WTC11 (cell line): ENCODE measurements around the gene CDH2. TPM values are rescaled to one million over a fixed set of nuclear protein-coding genes. Genes with fewer than 3 reads are reported as not detected.

Experiments
- ATAC-seq: fragments of 200-7000 bp; cut with Tn5 transposase; 2 replicates; pipeline ENCODE4 v1.10.0; 2021; ENCODE audit warnings: mild to moderate bottlenecking, moderate library complexity
- CTCF ChIA-PET: fragments of 300-600 bp; sonication (Branson Sonifier 250); formaldehyde crosslinking; loops from one replicate; lab custom pipeline; 2021; ENCODE audit warnings: antibody characterized with exemption; lab: Charles Lee
- POLR2A ChIA-PET: fragments of 350-600 bp; sonication (Branson Sonifier 250); formaldehyde crosslinking; loops from one replicate; lab custom pipeline; 2021; ENCODE audit warnings: antibody characterized with exemption; lab: Charles Lee
- DNase-seq: peaks from one replicate; pipeline ENCODE4 v3.0.0; 2021; ENCODE audit warnings: low spot score
- H3K27ac Mint-ChIP-seq: 2 replicates; pipeline ENCODE4 v1.8.0; 2021; ENCODE audit warnings: mixed read lengths
- H3K27me3 Mint-ChIP-seq: 2 replicates; pipeline ENCODE4 v1.8.0; 2021; ENCODE audit warnings: low read depth, mild to moderate bottlenecking, moderate library complexity, mixed read lengths
- H3K36me3 Mint-ChIP-seq: 2 replicates; pipeline ENCODE4 v1.8.0; 2021; ENCODE audit warnings: mixed read lengths
- H3K4me1 Mint-ChIP-seq: 2 replicates; pipeline ENCODE4 v1.8.0; 2022; ENCODE audit warnings: mixed read lengths
- H3K4me3 Mint-ChIP-seq: 2 replicates; pipeline ENCODE4 v1.8.0; 2021; ENCODE audit warnings: mild to moderate bottlenecking, moderate library complexity, mixed read lengths
- H3K9me3 Mint-ChIP-seq: 2 replicates; pipeline ENCODE4 v1.8.0; 2021; ENCODE audit warnings: mixed read lengths
- CREB1 ChIP-seq: sonication (generic); formaldehyde crosslinking; IDR thresholded peaks from 2 replicates; pipeline ENCODE4 v1.8.0; 2023; ENCODE audit warnings: mild to moderate bottlenecking, missing genetic modification reagents
- CREM ChIP-seq: sonication (generic); formaldehyde crosslinking; IDR thresholded peaks from 2 replicates; pipeline ENCODE4 v1.8.1; 2022; ENCODE audit warnings: mild to moderate bottlenecking, missing genetic modification reagents, moderate library complexity
- ELF4 ChIP-seq: sonication (generic); formaldehyde crosslinking; IDR thresholded peaks from 2 replicates; pipeline ENCODE4 v1.8.1; 2022; ENCODE audit warnings: low read depth, mild to moderate bottlenecking, moderate library complexity, missing genetic modification reagents
- FOXP1 ChIP-seq: sonication (generic); formaldehyde crosslinking; IDR thresholded peaks from 2 replicates; pipeline ENCODE4 v1.8.0; 2022; ENCODE audit warnings: missing genetic modification reagents, mild to moderate bottlenecking, moderate library complexity, borderline replicate concordance
- GABPB1 ChIP-seq: sonication (generic); formaldehyde crosslinking; IDR thresholded peaks from 2 replicates; pipeline ENCODE4 v1.8.1; 2023; ENCODE audit warnings: mild to moderate bottlenecking, missing genetic modification reagents
- KAT7 ChIP-seq: sonication (generic); formaldehyde crosslinking; IDR thresholded peaks from 2 replicates; pipeline ENCODE4 v1.8.1; 2023; ENCODE audit warnings: missing genetic modification reagents, mild to moderate bottlenecking, borderline replicate concordance
- NR2C2 ChIP-seq: sonication (generic); formaldehyde crosslinking; IDR thresholded peaks from 2 replicates; pipeline ENCODE4 v1.8.0; 2022; ENCODE audit warnings: mild to moderate bottlenecking, missing genetic modification reagents
- NR3C1 ChIP-seq: sonication (generic); formaldehyde crosslinking; conservative IDR thresholded peaks from 2 replicates; pipeline ENCODE4 v1.8.1; 2023; ENCODE audit warnings: low read depth, mild to moderate bottlenecking, missing genetic modification reagents
- RELA ChIP-seq: sonication (generic); formaldehyde crosslinking; IDR thresholded peaks from 2 replicates; pipeline ENCODE4 v1.8.1; 2022; ENCODE audit warnings: missing genetic modification reagents, mild to moderate bottlenecking, borderline replicate concordance
- ZNF138 ChIP-seq: sonication (generic); formaldehyde crosslinking; conservative IDR thresholded peaks from 2 replicates; pipeline ENCODE4 v1.8.1; 2022; ENCODE audit warnings: mild to moderate bottlenecking, moderate library complexity, missing genetic modification reagents
- total RNA-seq: library from RNA; stranded (reverse); gene quantifications from 3 replicates; pipeline ENCODE4 v1.2.3, GENCODE V29; 2021
- TF ChIP-seq, protein P1 (sequence below): sonication (generic); formaldehyde crosslinking; IDR thresholded peaks from 2 replicates; pipeline ENCODE4 v1.8.0; 2023; ENCODE audit warnings: mild to moderate bottlenecking, missing genetic modification reagents
- TF ChIP-seq, protein P2 (sequence below): sonication (generic); formaldehyde crosslinking; IDR thresholded peaks from 2 replicates; pipeline ENCODE4 v1.8.1; 2023; ENCODE audit warnings: mild to moderate bottlenecking, missing genetic modification reagents
- TF ChIP-seq, protein P3 (sequence below): sonication (generic); formaldehyde crosslinking; IDR thresholded peaks from 2 replicates; pipeline ENCODE4 v1.8.1; 2022; ENCODE audit warnings: mild to moderate bottlenecking, moderate library complexity, missing genetic modification reagents
- TF ChIP-seq, protein P4 (sequence below): sonication (generic); formaldehyde crosslinking; IDR thresholded peaks from 2 replicates; pipeline ENCODE4 v1.8.0; 2023; ENCODE audit warnings: missing genetic modification reagents, mild to moderate bottlenecking, borderline replicate concordance
- TF ChIP-seq, protein P5 (sequence below): sonication (generic); formaldehyde crosslinking; IDR thresholded peaks from 2 replicates; pipeline ENCODE4 v1.8.0; 2022; ENCODE audit warnings: missing genetic modification reagents
- TF ChIP-seq, protein P6 (sequence below): sonication (generic); formaldehyde crosslinking; conservative IDR thresholded peaks from 2 replicates; pipeline ENCODE4 v1.8.1; 2022; ENCODE audit warnings: mild to moderate bottlenecking, missing genetic modification reagents

The CDH2 gene
- total RNA-seq, 1 experiment from 2014 or later = 17.3 TPM

DNA sequence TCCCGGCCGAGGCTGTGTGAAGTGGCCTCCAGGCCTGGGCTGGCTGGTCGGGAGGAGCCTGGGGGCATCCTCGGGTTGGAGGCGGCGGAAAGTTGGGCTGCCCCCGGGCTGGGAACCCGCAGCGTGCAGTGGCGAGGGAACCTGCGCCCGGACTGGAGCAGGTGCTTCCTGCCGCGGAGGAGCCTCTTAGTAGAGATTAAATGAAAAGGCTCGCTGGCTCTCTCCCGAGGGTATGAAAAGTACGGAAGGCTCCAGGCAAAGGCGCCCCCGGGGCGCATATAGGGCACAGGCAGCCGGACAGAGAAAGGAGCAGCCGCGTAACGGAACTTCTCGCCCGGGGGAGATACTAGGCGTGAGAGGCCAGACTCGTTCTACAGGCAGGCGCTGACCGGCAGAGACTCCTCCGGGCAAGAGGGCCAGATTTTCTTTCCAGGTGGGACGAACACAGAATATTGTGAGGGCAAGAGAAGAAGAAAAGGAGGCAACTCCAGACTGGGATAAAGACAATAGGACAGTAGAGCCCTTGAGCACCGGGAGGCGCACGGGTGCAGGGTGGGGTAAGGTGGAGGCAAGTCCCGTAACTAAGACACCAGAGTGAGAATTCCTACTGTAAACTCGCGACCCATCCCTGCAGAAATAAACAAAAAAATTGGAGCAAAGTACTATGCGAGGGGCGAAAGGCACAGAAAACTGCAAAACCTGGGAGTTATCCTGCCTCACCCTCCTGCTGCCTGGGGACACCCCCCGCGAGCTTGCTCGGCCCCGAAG, 816 bp downstream of the CDH2 start:
- CTCF ChIA-PET = interaction anchor here (1.2 kb wide), 1 partner anchor 11 kb away, joined by 5 read pairs; no protein-coding TSS in a partner anchor

DNA sequence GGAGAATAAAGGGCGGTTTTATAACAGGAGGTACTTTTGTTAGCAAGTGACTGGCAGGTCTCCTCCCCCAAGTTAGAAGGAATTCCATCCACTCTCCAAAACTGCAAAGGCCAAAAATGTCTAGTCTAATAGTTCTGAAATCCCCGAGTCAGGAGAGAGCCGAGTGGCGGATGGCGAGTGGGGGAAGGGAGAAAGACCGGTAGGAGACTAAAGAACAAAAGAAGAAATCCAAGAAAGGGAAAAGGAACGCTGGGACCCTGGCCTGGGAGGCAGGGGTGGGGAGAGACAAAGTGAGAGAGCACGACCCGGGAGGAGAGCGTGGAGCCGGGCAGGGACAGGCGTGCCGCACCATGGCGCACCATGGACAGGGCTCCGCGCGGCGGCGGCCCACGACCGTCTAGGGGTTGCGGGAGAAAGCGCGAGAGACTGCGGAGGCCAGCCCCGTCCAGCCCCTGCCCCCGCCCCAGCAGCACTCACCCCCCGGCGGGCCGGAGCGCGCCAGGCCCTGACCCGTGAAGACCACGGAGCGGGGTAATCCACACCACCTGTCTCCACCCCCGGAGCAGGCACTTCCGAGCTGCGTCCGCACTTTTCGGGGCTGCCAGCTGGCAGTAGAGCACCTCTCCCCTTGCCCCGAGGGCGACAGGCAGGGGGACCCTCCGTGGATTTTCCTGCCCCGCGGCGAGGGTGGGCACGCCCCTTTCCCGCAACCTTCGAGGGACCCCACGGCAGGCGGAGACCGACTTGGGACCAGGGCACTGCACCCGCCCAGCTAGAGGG, 1.6 kb downstream of the CDH2 start:
- peaks cover 33% of the 10 kb centered on the region for H3K4me1 Mint-ChIP-seq
- DNase-seq (peak; percentile 47), ATAC-seq (peak; percentile 9)
- POLR2A ChIA-PET = no interaction called here
- no peaks in the 10 kb centered on the region for H3K9me3 Mint-ChIP-seq
- H3K4me3 Mint-ChIP-seq = peak overlapping the region; percentile 92
- CTCF ChIA-PET = no interaction called here
- peaks cover 42% of the 10 kb centered on the region for H3K27me3 Mint-ChIP-seq
- H3K27ac Mint-ChIP-seq = no peak overlapping the region
- H3K36me3 Mint-ChIP-seq = no peaks in the 10 kb centered on the region
- TF ChIP-seq, protein P1, sequence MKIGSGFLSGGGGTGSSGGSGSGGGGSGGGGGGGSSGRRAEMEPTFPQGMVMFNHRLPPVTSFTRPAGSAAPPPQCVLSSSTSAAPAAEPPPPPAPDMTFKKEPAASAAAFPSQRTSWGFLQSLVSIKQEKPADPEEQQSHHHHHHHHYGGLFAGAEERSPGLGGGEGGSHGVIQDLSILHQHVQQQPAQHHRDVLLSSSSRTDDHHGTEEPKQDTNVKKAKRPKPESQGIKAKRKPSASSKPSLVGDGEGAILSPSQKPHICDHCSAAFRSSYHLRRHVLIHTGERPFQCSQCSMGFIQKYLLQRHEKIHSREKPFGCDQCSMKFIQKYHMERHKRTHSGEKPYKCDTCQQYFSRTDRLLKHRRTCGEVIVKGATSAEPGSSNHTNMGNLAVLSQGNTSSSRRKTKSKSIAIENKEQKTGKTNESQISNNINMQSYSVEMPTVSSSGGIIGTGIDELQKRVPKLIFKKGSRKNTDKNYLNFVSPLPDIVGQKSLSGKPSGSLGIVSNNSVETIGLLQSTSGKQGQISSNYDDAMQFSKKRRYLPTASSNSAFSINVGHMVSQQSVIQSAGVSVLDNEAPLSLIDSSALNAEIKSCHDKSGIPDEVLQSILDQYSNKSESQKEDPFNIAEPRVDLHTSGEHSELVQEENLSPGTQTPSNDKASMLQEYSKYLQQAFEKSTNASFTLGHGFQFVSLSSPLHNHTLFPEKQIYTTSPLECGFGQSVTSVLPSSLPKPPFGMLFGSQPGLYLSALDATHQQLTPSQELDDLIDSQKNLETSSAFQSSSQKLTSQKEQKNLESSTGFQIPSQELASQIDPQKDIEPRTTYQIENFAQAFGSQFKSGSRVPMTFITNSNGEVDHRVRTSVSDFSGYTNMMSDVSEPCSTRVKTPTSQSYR = 0 out of 2 replicates have a peak, but pooled peaks have one; percentile 34
- TF ChIP-seq GABPB1 (CRISPR knock-in tag) (0 out of 2 replicates have a peak, but pooled peaks have one; percentile 33), RELA (CRISPR knock-in tag) (peak; percentile 42; the same call in 1 of the 2 replicates), NR3C1 (CRISPR knock-in tag) (no peak), FOXP1 (CRISPR knock-in tag) (peak; percentile 57), ELF4 (CRISPR knock-in tag) (no peak), CREM (CRISPR knock-in tag) (no peak), CREB1 (CRISPR knock-in tag) (no peak), NR2C2 (CRISPR knock-in tag) (no peak), KAT7 (CRISPR knock-in tag) (peak; percentile 45; the same call in 1 of the 2 replicates)
- TF ChIP-seq, protein P2, sequence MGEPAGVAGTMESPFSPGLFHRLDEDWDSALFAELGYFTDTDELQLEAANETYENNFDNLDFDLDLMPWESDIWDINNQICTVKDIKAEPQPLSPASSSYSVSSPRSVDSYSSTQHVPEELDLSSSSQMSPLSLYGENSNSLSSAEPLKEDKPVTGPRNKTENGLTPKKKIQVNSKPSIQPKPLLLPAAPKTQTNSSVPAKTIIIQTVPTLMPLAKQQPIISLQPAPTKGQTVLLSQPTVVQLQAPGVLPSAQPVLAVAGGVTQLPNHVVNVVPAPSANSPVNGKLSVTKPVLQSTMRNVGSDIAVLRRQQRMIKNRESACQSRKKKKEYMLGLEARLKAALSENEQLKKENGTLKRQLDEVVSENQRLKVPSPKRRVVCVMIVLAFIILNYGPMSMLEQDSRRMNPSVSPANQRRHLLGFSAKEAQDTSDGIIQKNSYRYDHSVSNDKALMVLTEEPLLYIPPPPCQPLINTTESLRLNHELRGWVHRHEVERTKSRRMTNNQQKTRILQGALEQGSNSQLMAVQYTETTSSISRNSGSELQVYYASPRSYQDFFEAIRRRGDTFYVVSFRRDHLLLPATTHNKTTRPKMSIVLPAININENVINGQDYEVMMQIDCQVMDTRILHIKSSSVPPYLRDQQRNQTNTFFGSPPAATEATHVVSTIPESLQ (CRISPR knock-in tag) = no peak
- TF ChIP-seq, protein P3, sequence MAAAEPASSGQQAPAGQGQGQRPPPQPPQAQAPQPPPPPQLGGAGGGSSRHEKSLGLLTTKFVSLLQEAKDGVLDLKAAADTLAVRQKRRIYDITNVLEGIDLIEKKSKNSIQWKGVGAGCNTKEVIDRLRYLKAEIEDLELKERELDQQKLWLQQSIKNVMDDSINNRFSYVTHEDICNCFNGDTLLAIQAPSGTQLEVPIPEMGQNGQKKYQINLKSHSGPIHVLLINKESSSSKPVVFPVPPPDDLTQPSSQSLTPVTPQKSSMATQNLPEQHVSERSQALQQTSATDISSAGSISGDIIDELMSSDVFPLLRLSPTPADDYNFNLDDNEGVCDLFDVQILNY = 0 out of 2 replicates have a peak, but pooled peaks have one; percentile 26
- TF ChIP-seq, protein P4, sequence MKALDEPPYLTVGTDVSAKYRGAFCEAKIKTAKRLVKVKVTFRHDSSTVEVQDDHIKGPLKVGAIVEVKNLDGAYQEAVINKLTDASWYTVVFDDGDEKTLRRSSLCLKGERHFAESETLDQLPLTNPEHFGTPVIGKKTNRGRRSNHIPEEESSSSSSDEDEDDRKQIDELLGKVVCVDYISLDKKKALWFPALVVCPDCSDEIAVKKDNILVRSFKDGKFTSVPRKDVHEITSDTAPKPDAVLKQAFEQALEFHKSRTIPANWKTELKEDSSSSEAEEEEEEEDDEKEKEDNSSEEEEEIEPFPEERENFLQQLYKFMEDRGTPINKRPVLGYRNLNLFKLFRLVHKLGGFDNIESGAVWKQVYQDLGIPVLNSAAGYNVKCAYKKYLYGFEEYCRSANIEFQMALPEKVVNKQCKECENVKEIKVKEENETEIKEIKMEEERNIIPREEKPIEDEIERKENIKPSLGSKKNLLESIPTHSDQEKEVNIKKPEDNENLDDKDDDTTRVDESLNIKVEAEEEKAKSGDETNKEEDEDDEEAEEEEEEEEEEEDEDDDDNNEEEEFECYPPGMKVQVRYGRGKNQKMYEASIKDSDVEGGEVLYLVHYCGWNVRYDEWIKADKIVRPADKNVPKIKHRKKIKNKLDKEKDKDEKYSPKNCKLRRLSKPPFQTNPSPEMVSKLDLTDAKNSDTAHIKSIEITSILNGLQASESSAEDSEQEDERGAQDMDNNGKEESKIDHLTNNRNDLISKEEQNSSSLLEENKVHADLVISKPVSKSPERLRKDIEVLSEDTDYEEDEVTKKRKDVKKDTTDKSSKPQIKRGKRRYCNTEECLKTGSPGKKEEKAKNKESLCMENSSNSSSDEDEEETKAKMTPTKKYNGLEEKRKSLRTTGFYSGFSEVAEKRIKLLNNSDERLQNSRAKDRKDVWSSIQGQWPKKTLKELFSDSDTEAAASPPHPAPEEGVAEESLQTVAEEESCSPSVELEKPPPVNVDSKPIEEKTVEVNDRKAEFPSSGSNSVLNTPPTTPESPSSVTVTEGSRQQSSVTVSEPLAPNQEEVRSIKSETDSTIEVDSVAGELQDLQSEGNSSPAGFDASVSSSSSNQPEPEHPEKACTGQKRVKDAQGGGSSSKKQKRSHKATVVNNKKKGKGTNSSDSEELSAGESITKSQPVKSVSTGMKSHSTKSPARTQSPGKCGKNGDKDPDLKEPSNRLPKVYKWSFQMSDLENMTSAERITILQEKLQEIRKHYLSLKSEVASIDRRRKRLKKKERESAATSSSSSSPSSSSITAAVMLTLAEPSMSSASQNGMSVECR (CRISPR knock-in tag) = 0 out of 2 replicates have a peak, but pooled peaks have one; percentile 28
- TF ChIP-seq, protein P5, sequence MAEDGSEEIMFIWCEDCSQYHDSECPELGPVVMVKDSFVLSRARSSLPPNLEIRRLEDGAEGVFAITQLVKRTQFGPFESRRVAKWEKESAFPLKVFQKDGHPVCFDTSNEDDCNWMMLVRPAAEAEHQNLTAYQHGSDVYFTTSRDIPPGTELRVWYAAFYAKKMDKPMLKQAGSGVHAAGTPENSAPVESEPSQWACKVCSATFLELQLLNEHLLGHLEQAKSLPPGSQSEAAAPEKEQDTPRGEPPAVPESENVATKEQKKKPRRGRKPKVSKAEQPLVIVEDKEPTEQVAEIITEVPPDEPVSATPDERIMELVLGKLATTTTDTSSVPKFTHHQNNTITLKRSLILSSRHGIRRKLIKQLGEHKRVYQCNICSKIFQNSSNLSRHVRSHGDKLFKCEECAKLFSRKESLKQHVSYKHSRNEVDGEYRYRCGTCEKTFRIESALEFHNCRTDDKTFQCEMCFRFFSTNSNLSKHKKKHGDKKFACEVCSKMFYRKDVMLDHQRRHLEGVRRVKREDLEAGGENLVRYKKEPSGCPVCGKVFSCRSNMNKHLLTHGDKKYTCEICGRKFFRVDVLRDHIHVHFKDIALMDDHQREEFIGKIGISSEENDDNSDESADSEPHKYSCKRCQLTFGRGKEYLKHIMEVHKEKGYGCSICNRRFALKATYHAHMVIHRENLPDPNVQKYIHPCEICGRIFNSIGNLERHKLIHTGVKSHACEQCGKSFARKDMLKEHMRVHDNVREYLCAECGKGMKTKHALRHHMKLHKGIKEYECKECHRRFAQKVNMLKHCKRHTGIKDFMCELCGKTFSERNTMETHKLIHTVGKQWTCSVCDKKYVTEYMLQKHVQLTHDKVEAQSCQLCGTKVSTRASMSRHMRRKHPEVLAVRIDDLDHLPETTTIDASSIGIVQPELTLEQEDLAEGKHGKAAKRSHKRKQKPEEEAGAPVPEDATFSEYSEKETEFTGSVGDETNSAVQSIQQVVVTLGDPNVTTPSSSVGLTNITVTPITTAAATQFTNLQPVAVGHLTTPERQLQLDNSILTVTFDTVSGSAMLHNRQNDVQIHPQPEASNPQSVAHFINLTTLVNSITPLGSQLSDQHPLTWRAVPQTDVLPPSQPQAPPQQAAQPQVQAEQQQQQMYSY = peak; percentile 53
- TF ChIP-seq, protein P6, sequence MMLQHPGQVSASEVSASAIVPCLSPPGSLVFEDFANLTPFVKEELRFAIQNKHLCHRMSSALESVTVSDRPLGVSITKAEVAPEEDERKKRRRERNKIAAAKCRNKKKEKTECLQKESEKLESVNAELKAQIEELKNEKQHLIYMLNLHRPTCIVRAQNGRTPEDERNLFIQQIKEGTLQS = no peak

More for the DNA sequence above, 816 bp downstream of the CDH2 start:
- H3K27me3 Mint-ChIP-seq = peaks cover 42% of the 10 kb centered on the region
- H3K4me1 Mint-ChIP-seq = peaks cover 36% of the 10 kb centered on the region
- no peak overlapping the region for H3K27ac Mint-ChIP-seq
- POLR2A ChIA-PET = no interaction called here
- H3K9me3 Mint-ChIP-seq = no peaks in the 10 kb centered on the region
- H3K4me3 Mint-ChIP-seq = peak overlapping the region; percentile 92
- no peaks in the 10 kb centered on the region for H3K36me3 Mint-ChIP-seq
- peak; percentile 46 for DNase-seq
- peak; percentile 19 for ATAC-seq
- TF ChIP-seq KAT7 (CRISPR knock-in tag) (peak; percentile 5; the same call in 1 of the 2 replicates), FOXP1 (CRISPR knock-in tag) (no peak), ZNF138 (CRISPR knock-in tag) (no peak)
